ENCODE results near the gene C15orf40.

The C15orf40 gene

GRCh38 chr15:82972990-82973389 lies 38.4 kb downstream of the C15orf40 start:
- no peak overlapping the region for H3K4me3 Mint-ChIP-seq
- H3K4me1 Mint-ChIP-seq: no peaks in the 10 kb centered on the region
- no peaks in the 10 kb centered on the region for H3K36me3 Mint-ChIP-seq (ENCODE audit: low read depth)
- DNase-seq: no peak
- H3K9me3 Mint-ChIP-seq: no peaks in the 10 kb centered on the region
- no peaks in the 10 kb centered on the region for H3K27me3 Mint-ChIP-seq
- no peak overlapping the region for H3K27ac Mint-ChIP-seq
- no peak for ATAC-seq

- DNase-seq (no peak), ATAC-seq (no peak)
- Mint-ChIP-seq H3K27ac (no peak overlapping the region), H3K4me3 (no peak overlapping the region), H3K36me3 (ENCODE audit: low read depth) (no peaks in the 10 kb centered on the region), H3K4me1 (peaks cover 5% of the 10 kb centered on the region), H3K9me3 (no peaks in the 10 kb centered on the region), H3K27me3 (no peaks in the 10 kb centered on the region)
These were observed 40.0 kb downstream of the C15orf40 start for GRCh38 chr15:82971218-82971984.

- Mint-ChIP-seq H3K36me3 (ENCODE audit: low read depth) (no peaks in the 10 kb centered on the region), H3K4me3 (no peak overlapping the region), H3K27me3 (no peaks in the 10 kb centered on the region), H3K27ac (no peak overlapping the region), H3K9me3 (no peaks in the 10 kb centered on the region), H3K4me1 (peaks cover 10% of the 10 kb centered on the region)
- ATAC-seq (no peak), DNase-seq (no peak)
These were observed 40.7 kb downstream of the C15orf40 start for GRCh38 chr15:82970696-82971095.

GRCh38 chr15:82970078-82970686 lies 41.3 kb downstream of the C15orf40 start:
- Mint-ChIP-seq H3K4me1 (peaks cover 10% of the 10 kb centered on the region), H3K27ac (no peak overlapping the region), H3K4me3 (no peak overlapping the region), H3K27me3 (no peaks in the 10 kb centered on the region), H3K9me3 (no peaks in the 10 kb centered on the region), H3K36me3 (ENCODE audit: low read depth) (no peaks in the 10 kb centered on the region)
- no peak for DNase-seq
- no peak for ATAC-seq

- H3K27ac Mint-ChIP-seq: no peak overlapping the region
- H3K4me1 Mint-ChIP-seq: peaks cover 10% of the 10 kb centered on the region
- DNase-seq (no peak), ATAC-seq (no peak)
- H3K27me3 Mint-ChIP-seq: no peaks in the 10 kb centered on the region
- H3K4me3 Mint-ChIP-seq: no peak overlapping the region
- no peaks in the 10 kb centered on the region for H3K9me3 Mint-ChIP-seq
- no peaks in the 10 kb centered on the region for H3K36me3 Mint-ChIP-seq (ENCODE audit: low read depth)
These were observed 42.1 kb downstream of the C15orf40 start for GRCh38 chr15:82969353-82969752.

GRCh38 chr15:82968066-82968465 lies 43.4 kb downstream of the C15orf40 start:
- Mint-ChIP-seq H3K4me1 (peaks cover 10% of the 10 kb centered on the region), H3K4me3 (no peak overlapping the region), H3K27me3 (no peaks in the 10 kb centered on the region), H3K36me3 (ENCODE audit: low read depth) (no peaks in the 10 kb centered on the region), H3K27ac (no peak overlapping the region), H3K9me3 (no peaks in the 10 kb centered on the region)
- ATAC-seq (no peak), DNase-seq (no peak)

GRCh38 chr15:82966671-82967071 lies 44.8 kb downstream of the C15orf40 start:
- H3K4me3 Mint-ChIP-seq: no peak overlapping the region
- H3K9me3 Mint-ChIP-seq: no peaks in the 10 kb centered on the region
- H3K27me3 Mint-ChIP-seq: no peaks in the 10 kb centered on the region
- H3K36me3 Mint-ChIP-seq (ENCODE audit: low read depth): no peaks in the 10 kb centered on the region
- H3K27ac Mint-ChIP-seq: no peak overlapping the region
- ATAC-seq (peak; percentile 72), DNase-seq (no peak)
- peaks cover 10% of the 10 kb centered on the region for H3K4me1 Mint-ChIP-seq

GRCh38 chr15:82964890-82965289 lies 46.5 kb downstream of the C15orf40 start:
- Mint-ChIP-seq H3K36me3 (ENCODE audit: low read depth) (no peaks in the 10 kb centered on the region), H3K9me3 (no peaks in the 10 kb centered on the region), H3K4me1 (peaks cover 10% of the 10 kb centered on the region), H3K27ac (no peak overlapping the region), H3K4me3 (no peak overlapping the region), H3K27me3 (no peaks in the 10 kb centered on the region)
- DNase-seq: no peak
- no peak for ATAC-seq

- Mint-ChIP-seq H3K27me3 (no peaks in the 10 kb centered on the region), H3K27ac (no peak overlapping the region), H3K9me3 (no peaks in the 10 kb centered on the region), H3K4me1 (peaks cover 10% of the 10 kb centered on the region), H3K36me3 (ENCODE audit: low read depth) (no peaks in the 10 kb centered on the region), H3K4me3 (no peak overlapping the region)
- ATAC-seq (no peak), DNase-seq (no peak)
These were observed 47.7 kb downstream of the C15orf40 start for GRCh38 chr15:82963471-82964341.

GRCh38 chr15:82960766-82961165 lies 50.7 kb downstream of the C15orf40 start:
- Mint-ChIP-seq H3K27me3 (no peaks in the 10 kb centered on the region), H3K4me1 (no peaks in the 10 kb centered on the region), H3K36me3 (ENCODE audit: low read depth) (no peaks in the 10 kb centered on the region), H3K9me3 (no peaks in the 10 kb centered on the region), H3K4me3 (no peak overlapping the region), H3K27ac (no peak overlapping the region)
- ATAC-seq (no peak), DNase-seq (no peak)

GRCh38 chr15:82959423-82959822 lies 52.0 kb downstream of the C15orf40 start:
- Mint-ChIP-seq H3K36me3 (ENCODE audit: low read depth) (no peaks in the 10 kb centered on the region), H3K9me3 (no peaks in the 10 kb centered on the region), H3K4me3 (no peak overlapping the region), H3K4me1 (no peaks in the 10 kb centered on the region), H3K27me3 (peaks cover under 1% of the 10 kb centered on the region), H3K27ac (no peak overlapping the region)
- ATAC-seq (no peak), DNase-seq (no peak)

- DNase-seq (no peak), ATAC-seq (no peak)
- H3K27me3 Mint-ChIP-seq: peaks cover 2% of the 10 kb centered on the region
- H3K4me1 Mint-ChIP-seq: no peaks in the 10 kb centered on the region
- H3K4me3 Mint-ChIP-seq: no peak overlapping the region
- no peak overlapping the region for H3K27ac Mint-ChIP-seq
- no peaks in the 10 kb centered on the region for H3K36me3 Mint-ChIP-seq (ENCODE audit: low read depth)
- H3K9me3 Mint-ChIP-seq: no peaks in the 10 kb centered on the region
These were observed 52.8 kb downstream of the C15orf40 start for GRCh38 chr15:82958638-82959037.

GRCh38 chr15:82952158-82953081 lies 59.0 kb downstream of the C15orf40 start, which contains the start of gene HOMER2:
TSS of gene HOMER2 (minus strand) at chr15:82952720. CDS start at chr15:82952535, 185 bp downstream.
- H3K36me3 Mint-ChIP-seq (ENCODE audit: low read depth): no peaks in the 10 kb centered on the region
- DNase-seq: peak; percentile 22
- peak within 1 kb of the TSS; percentile 43 for H3K4me3 Mint-ChIP-seq
- no peaks in the 10 kb centered on the region for H3K4me1 Mint-ChIP-seq
- H3K27me3 Mint-ChIP-seq: peaks cover 6% of the 10 kb centered on the region
- H3K9me3 Mint-ChIP-seq: no peaks in the 10 kb centered on the region
- H3K27ac Mint-ChIP-seq: no peak within 1 kb of the TSS
- peak; percentile 53 for ATAC-seq
